Mucosa of rectum (tissue), 2 donors: ENCODE results near the gene CFAP210.
"Not testable (repeated sequence)": the region's sequence is repeated elsewhere in the genome, so short reads cannot be mapped to it uniquely, and the experiment has no call there.

ENCODE experiments used
- H3K27ac ChIP-seq, 2 donors: one replicate each; pipeline ENCODE4 v1.7.0; 2013; ENCODE audit warnings: inconsistent platforms in 2 of 2, low read depth in 2 of 2, low read length in 2 of 2
- H3K27me3 ChIP-seq, 2 donors: one replicate each; pipeline ENCODE4 v1.7.0; 2013; ENCODE audit warnings: low read length in 2 of 2; ENCODE audit not compliant: control insufficient read depth in 2 of 2, insufficient read depth in 2 of 2
- H3K36me3 ChIP-seq, 2 donors: one replicate each; pipeline ENCODE4 v1.7.0; 2013; ENCODE audit warnings: low read length in 2 of 2; ENCODE audit not compliant: control insufficient read depth in 2 of 2, insufficient read depth in 2 of 2
- H3K4me1 ChIP-seq, 2 donors: one replicate each; pipeline ENCODE4 v1.7.0; 2013; ENCODE audit warnings: low read length in 2 of 2, mild to moderate bottlenecking in 1 of 2; ENCODE audit not compliant: control insufficient read depth in 2 of 2, insufficient read depth in 2 of 2
- H3K4me3 ChIP-seq, 2 donors: one replicate each; pipeline ENCODE4 v1.7.0; 2013; ENCODE audit warnings: low read length in 2 of 2
- H3K9ac ChIP-seq, 2 donors: one replicate each; pipeline ENCODE4 v1.7.0; 2013; ENCODE audit warnings: low read length in 2 of 2, low read depth in 1 of 2, mild to moderate bottlenecking in 1 of 2
- H3K9me3 ChIP-seq, 2 donors: one replicate each; pipeline ENCODE4 v1.7.0; 2013; ENCODE audit warnings: low read length in 2 of 2; ENCODE audit not compliant: control insufficient read depth in 2 of 2
- donor health status: healthy.
- donor health status: Normal muscosa, but diverticular disease.

The CFAP210 gene

GRCh38 chr2:169696381-169696780 lies 2.2 kb upstream of the CFAP210 start:
- Histone ChIP-seq H3K9ac (no peak overlapping the region), H3K27ac (no peak overlapping the region), H3K27me3 (no peaks in the 10 kb centered on the region), H3K9me3 (no peaks in the 10 kb centered on the region), H3K4me1 (peaks cover 7 to 12% of the 10 kb centered on the region in 2 donors), H3K4me3 (no peak overlapping the region), H3K36me3 (peaks cover 2 to 10% of the 10 kb centered on the region in 2 donors)

DNA sequence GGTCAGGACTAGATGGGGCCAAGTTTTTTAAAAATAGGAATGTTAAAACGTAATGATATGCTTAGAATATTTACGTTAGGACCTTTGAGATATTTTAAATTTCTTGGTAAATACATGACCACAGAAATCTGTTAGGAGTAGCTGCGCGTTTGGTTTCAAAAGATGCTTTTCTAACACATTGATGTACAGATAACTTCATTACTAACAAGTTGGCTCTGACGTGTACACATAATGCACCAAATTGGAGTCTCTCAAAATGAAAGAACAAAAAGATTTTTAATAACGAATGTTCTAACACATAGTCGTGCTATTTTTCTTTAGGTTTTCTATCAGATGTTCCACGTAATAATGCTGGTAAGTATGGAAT lies 672 bp upstream of the CFAP210 start:
- Histone ChIP-seq H3K9me3 (no peaks in the 10 kb centered on the region), H3K4me3 (peak overlapping the region; percentile 87 to 90), H3K27me3 (no peaks in the 10 kb centered on the region), H3K9ac (peak overlapping the region; percentile 90 to 92), H3K36me3 (peaks cover 2 to 6% of the 10 kb centered on the region in 2 donors), H3K4me1 (peaks cover 7 to 12% of the 10 kb centered on the region in 2 donors), H3K27ac (peak overlapping the region; percentile 91 to 93)

DNA sequence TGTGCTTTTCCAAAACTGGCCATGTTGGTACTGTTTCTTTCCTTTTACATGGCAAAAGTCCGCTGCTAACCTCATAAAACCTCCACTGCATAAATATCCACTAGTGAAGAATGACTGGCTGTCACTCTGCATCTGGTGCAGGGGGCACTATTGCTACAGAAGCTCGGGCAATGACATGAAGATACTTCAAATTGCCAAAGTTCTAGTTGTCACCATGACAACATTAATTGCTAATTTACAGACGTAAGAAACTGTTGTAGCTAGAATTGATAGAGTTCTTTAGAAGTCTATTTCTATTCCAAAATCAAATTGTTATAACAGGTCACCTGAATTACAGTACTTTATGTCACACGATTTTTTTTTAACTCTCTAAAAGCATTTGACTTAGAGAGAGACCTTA lies 845 bp downstream of the CFAP210 start:
- Histone ChIP-seq H3K27ac (no peak overlapping the region), H3K9me3 (no peaks in the 10 kb centered on the region), H3K4me3 (no peak overlapping the region), H3K4me1 (peaks cover 7 to 12% of the 10 kb centered on the region in 2 donors), H3K36me3 (peaks cover 0 to 3% of the 10 kb centered on the region in 2 donors), H3K27me3 (no peaks in the 10 kb centered on the region), H3K9ac (no peak overlapping the region)

GRCh38 chr2:169692718-169693117 lies 1.5 kb downstream of the CFAP210 start:
- H3K9me3 ChIP-seq = no peaks in the 10 kb centered on the region
- peaks cover 7 to 12% of the 10 kb centered on the region in 2 donors for H3K4me1 ChIP-seq
- H3K27me3 ChIP-seq = no peaks in the 10 kb centered on the region
- H3K9ac ChIP-seq = no peak overlapping the region
- H3K27ac ChIP-seq = no peak overlapping the region
- H3K4me3 ChIP-seq = no peak overlapping the region
- no peaks in the 10 kb centered on the region for H3K36me3 ChIP-seq

GRCh38 chr2:169690958-169691357 lies 3.2 kb downstream of the CFAP210 start:
- Histone ChIP-seq H3K4me3 (no peak overlapping the region), H3K27me3 (no peaks in the 10 kb centered on the region), H3K4me1 (peaks cover 7 to 12% of the 10 kb centered on the region in 2 donors), H3K9me3 (no peaks in the 10 kb centered on the region), H3K36me3 (no peaks in the 10 kb centered on the region), H3K27ac (no peak overlapping the region), H3K9ac (no peak overlapping the region)

DNA sequence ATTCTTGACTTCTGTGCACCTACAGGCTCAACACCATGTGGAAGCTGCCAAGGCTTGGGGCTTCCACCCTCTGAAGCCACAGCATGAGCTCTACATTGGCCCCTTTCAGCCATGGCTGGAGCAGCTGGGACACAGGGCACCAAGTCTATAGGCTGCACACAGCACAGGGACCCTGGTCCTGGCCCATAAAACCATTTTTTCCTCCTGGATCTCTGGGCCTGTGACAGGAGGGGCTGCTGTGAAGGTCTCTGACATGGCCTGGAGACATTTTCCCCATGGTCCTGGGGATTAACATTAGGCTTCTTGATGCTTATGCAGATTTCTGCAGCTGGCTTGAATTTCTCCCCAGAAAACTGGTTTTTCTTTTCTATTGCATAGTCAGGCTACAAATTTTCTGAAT lies 6.3 kb downstream of the CFAP210 start:
- not testable (repeated sequence) for H3K4me3 ChIP-seq, H3K36me3 ChIP-seq, H3K9me3 ChIP-seq, H3K9ac ChIP-seq, H3K27ac ChIP-seq, H3K27me3 ChIP-seq, H3K4me1 ChIP-seq

DNA sequence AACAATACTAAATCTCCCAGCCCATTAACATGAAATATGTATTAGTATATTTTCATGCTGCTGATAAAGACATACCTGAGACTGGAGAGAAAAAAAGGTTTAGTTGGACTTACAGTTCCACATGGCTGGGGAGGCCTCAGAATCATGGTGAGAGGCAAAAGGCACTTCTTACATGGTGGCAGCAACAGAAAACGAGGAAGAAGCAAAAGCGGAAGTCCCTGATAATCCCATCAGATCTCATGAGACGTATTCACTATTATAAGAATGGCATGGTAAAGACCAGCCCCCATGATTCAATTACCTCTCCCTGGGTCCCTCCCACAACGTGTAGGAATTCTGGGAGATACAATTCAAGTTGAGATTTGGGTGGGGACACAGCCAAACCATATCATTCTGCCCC lies 7.4 kb downstream of the CFAP210 start:
- H3K4me3 ChIP-seq, H3K27me3 ChIP-seq, H3K4me1 ChIP-seq, H3K9ac ChIP-seq, H3K27ac ChIP-seq, H3K36me3 ChIP-seq, H3K9me3 ChIP-seq: not testable (repeated sequence)

- H3K27ac ChIP-seq, H3K4me3 ChIP-seq, H3K36me3 ChIP-seq, H3K9me3 ChIP-seq, H3K9ac ChIP-seq, H3K4me1 ChIP-seq, H3K27me3 ChIP-seq: not testable (repeated sequence)
Observed at GRCh38 chr2:169684712-169685111, 9.5 kb downstream of the CFAP210 start.

DNA sequence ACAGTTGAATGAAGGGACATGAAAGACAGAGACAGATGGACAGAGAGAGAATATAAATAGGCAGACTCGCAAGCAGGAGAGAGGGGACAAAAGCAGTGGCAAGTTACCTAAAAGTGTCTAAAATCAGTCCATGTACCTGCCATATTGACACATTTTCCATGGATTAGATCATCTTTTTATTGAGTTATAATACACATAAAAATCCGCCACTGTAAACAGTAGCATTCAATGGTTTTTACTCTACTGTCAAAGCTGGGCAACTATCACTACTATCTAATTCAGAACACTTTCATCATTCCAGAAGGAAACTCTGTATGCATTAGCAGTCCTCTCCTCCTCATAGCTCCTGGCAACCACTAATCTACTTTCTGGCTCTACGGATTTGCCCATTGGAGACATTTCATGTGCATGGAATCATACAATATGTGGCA lies 10.1 kb downstream of the CFAP210 start:
- Histone ChIP-seq H3K4me1 (no peaks in the 10 kb centered on the region), H3K9me3 (no peaks in the 10 kb centered on the region), H3K27me3 (no peaks in the 10 kb centered on the region), H3K4me3 (no peak overlapping the region), H3K27ac (no peak overlapping the region), H3K36me3 (no peaks in the 10 kb centered on the region), H3K9ac (no peak overlapping the region)

GRCh38 chr2:169683425-169684134 lies 10.6 kb downstream of the CFAP210 start:
- Histone ChIP-seq H3K36me3 (no peaks in the 10 kb centered on the region), H3K27ac (no peak overlapping the region), H3K27me3 (no peaks in the 10 kb centered on the region), H3K4me1 (no peaks in the 10 kb centered on the region), H3K9ac (no peak overlapping the region), H3K9me3 (no peaks in the 10 kb centered on the region), H3K4me3 (no peak overlapping the region)

- no peaks in the 10 kb centered on the region for H3K4me1 ChIP-seq
- H3K27me3 ChIP-seq = no peaks in the 10 kb centered on the region
- no peak overlapping the region for H3K4me3 ChIP-seq
- no peak overlapping the region for H3K27ac ChIP-seq
- H3K9me3 ChIP-seq = no peaks in the 10 kb centered on the region
- no peak overlapping the region for H3K9ac ChIP-seq
- H3K36me3 ChIP-seq = no peaks in the 10 kb centered on the region
Observed at GRCh38 chr2:169683054-169683424, 11.2 kb downstream of the CFAP210 start.
